DMS 273 (cell line): Measurements from ENCODE around the gene NEBL.
A peak's percentile ranks its signal among the peaks of the same experiment; 100 is the strongest.

Source experiments
- DNase-seq: peaks from one replicate; lab custom pipeline; 2025; ENCODE audit not compliant: unreplicated experiment; lab: John Stamatoyannopoulos, UW

NEBL gene

DNA sequence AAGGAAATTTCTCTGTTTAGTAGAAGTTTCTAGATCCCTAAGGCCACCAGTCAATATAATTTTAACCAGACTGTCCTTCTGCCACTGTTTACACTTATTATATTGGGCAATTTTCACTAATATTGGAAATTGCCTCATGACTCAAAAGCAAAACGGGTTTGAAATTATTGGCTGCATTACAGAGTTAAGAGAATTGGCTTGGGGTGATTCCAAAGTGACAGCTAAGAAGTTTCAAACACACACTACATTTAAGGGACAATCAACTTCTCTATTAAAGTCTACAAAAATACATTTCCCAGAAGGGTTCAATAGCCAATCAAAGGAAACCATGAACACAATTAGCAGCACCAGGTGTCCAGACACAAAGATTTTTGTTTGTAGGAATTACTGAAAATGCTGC lies 111.9 kb downstream of the NEBL start:
- DNase-seq: no peak

- no peak for DNase-seq
Measured at GRCh38 chr10:20778008-20778757, 118.9 kb downstream of the NEBL start.

GRCh38 chr10:20776384-20777118 lies 120.6 kb downstream of the NEBL start:
- no peak for DNase-seq

DNA sequence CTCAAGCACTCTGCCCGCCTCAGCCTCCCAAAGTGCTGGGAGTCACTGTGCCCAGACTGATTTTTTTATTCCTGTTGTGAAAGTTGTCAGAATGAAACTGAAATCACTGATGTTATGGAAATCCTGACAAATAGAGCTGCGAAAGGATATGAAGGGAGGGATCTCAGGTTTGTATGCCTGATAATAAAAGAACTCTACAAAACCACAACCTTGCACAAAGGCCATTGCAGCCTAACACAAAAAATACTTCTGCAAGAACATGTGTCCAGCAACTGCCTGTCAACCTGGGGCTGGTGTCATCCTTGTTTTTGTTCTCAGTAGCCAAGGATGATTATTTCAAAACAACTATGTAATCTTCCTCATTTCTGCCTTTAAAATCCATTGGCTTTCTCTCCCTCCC lies 126.1 kb downstream of the NEBL start:
- DNase-seq: no peak

DNA sequence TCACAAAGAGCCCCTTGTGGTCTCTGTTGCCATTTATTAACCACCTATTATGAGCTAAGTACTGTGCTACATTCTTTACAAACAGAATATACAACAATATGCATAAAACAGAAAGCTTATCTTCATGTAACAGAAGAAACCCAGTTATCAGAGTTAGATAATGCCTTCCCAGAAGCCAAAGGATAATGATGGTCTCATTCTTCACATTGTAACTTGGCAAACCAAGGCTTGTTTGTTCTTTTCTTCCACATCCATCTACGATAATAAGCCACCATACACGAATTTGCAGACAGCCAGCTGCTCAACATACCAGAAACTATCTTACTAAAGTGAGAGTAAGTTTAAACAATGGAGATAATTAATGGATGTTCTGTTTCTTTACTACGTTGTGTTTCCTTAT lies 127.6 kb downstream of the NEBL start:
- no peak for DNase-seq

DNA sequence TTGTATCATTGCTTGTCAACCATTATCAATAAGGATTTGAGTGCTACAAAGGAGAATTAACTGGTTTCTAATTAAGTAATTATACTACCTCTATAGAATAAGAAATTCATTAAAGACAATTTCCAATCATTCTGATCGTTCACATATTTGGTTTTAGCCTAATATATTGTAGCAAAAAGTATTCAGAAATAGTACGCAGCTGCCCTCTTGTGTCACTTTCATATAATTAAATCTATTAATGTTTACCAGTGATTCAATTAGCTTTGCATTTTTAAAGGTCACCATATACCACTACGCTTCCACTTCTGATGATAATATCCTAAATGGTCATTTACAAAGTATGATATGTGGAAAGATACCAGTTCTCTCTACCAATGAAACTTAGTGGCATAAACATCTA lies 128.3 kb downstream of the NEBL start:
- peak; percentile 0 for DNase-seq

- DNase-seq: no peak
Measured at GRCh38 chr10:20767028-20767427, 130.1 kb downstream of the NEBL start.

GRCh38 chr10:20765066-20765465 lies 132.0 kb downstream of the NEBL start:
- DNase-seq: no peak

GRCh38 chr10:20760460-20760859 lies 136.7 kb downstream of the NEBL start:
- no peak for DNase-seq

DNA sequence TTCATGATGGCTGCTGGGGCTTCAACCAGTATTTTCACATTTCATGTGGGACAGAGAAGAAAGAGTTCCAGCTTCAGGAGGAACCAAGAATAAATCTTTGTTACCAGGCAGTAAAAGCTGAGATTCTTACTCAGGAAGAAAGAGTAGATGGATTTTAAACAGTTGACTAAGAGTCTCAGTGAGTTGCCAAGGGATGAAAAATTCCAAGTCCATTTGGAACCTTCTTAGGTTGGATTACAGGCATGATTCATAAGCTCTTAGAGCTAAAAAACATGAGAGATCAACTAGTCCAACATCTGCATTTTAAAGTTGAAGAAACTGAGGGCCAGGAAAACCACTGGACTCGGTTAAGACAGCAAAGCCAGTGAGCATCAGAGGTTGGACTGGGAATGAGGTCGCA lies 148.6 kb downstream of the NEBL start:
- no peak for DNase-seq

- no peak for DNase-seq
Measured at GRCh38 chr10:20747782-20748181, 149.3 kb downstream of the NEBL start.

DNA sequence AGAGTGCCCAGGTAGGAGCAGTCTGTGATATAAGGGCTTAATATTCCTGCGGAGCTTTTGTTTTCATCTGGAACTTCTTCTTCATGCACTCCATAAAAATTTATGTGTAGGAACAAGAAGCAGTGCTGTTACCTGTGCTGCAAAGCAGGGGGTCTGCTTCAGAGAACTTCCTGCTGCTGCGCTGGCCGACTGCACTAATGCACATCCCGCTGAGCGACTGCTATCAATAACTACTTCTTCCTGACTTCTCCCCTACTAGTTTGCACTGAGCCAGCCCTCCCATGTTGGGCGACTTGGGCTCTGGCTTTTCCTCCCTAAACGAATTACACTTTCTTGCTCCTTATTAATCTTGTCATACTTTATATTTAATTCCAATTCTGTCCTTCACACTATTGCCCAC lies 150.3 kb downstream of the NEBL start:
- no peak for DNase-seq

GRCh38 chr10:20745556-20746375 lies 151.3 kb downstream of the NEBL start:
- DNase-seq: no peak

DNA sequence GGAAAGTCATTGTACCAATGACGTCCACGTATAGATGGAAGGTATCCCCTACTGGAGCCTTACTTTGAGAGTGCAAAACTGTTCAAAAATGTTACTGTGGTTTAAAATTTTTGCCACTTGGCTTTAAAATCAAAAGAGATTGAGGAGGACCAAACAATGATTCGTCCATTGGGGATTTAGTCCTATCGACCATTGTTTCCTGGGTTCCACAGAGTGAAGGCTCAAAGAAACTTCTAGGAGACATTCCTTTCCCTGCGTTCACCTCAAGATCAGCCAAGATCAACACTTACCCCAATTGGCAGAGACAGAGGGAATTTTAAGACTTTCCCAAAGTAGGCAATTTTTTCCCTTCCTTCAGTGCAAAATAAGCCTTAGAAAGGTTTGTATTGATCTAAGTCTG lies 152.3 kb downstream of the NEBL start:
- DNase-seq: no peak

DNA sequence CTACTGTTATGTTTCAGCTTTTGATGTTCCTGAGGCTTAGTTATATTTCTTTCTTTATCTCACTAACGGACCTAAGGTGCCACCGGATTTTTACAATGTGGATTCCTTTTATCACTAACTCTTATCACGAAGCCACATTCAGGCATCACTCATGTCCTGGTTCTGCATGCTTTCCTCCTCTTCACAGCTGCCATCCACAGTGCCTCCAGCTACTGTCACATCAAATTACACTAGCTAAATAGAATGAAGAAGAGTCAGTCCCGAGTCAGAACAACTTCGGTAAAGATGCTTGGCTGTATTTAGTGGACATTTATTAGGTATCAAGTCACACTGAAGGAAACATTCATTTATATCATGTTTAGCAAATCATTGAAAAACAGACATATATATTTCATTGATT lies 153.2 kb downstream of the NEBL start:
- no peak for DNase-seq

DNA sequence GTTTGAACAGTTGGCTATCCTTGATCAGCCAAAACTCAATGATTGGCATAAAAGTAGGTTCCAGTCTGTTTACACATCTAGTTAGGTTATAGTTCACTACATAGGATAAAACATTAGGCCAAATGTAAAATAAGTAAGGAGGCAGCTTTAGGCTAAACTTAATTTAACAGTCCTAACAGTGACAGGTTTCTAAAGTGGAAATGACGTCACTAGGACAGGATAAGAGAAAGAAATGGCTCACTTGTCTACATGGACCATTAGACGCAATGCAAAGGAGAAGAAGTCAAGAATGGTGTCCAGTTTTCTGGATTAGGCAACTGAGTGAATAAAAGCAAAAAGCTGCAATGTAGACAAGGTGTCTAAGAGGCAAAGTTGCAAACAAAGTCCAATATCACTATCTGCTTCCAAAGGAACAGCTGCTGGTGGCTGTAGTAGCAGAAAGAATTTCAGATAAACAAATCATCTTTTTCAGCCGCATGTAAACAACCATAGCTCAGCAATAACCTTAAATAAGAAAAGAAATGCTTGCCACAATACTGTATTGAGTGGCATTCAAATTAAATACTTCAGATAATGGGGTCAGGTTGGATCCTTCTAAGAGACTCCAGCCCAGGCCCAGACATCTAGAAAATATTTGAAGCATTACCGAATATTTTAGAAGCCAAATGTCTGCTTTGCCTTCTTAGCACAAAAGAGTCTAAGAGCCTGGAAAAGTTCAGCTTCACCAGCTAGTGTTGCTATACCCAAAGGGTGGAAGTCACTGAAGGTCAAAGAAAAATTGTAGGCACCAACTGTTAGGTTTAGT lies 154.2 kb downstream of the NEBL start:
- no peak for DNase-seq

GRCh38 chr10:20740120-20740519 lies 157.0 kb downstream of the NEBL start:
- DNase-seq: no peak

GRCh38 chr10:20737107-20737506 lies 160.0 kb downstream of the NEBL start:
- no peak for DNase-seq
